Glomerular endothelial cell (primary cell): ENCODE data around the gene ZBTB9. TPM values are rescaled to one million over a fixed set of nuclear protein-coding genes. Genes with fewer than 3 reads are reported as not detected.
A peak's percentile ranks its signal among the peaks of the same experiment; 100 is the strongest.

ENCODE experiments used
- DNase-seq: peaks from one replicate; pipeline ENCODE4 v3.0.0-alpha.2; 2011; ENCODE audit warnings: low read depth, low spot score; ENCODE audit errors: extremely low read depth
- total RNA-seq: library from RNA; depleted of rRNA; stranded (reverse); fragments of >200 nt; gene quantifications from 2 replicates; pipeline ENCODE4 v1.2.3, GENCODE V29; 2015

ZBTB9 gene, protein sequence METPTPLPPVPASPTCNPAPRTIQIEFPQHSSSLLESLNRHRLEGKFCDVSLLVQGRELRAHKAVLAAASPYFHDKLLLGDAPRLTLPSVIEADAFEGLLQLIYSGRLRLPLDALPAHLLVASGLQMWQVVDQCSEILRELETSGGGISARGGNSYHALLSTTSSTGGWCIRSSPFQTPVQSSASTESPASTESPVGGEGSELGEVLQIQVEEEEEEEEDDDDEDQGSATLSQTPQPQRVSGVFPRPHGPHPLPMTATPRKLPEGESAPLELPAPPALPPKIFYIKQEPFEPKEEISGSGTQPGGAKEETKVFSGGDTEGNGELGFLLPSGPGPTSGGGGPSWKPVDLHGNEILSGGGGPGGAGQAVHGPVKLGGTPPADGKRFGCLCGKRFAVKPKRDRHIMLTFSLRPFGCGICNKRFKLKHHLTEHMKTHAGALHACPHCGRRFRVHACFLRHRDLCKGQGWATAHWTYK
- 3.7 and 7.2 TPM in 2 replicates for total RNA-seq

DNA sequence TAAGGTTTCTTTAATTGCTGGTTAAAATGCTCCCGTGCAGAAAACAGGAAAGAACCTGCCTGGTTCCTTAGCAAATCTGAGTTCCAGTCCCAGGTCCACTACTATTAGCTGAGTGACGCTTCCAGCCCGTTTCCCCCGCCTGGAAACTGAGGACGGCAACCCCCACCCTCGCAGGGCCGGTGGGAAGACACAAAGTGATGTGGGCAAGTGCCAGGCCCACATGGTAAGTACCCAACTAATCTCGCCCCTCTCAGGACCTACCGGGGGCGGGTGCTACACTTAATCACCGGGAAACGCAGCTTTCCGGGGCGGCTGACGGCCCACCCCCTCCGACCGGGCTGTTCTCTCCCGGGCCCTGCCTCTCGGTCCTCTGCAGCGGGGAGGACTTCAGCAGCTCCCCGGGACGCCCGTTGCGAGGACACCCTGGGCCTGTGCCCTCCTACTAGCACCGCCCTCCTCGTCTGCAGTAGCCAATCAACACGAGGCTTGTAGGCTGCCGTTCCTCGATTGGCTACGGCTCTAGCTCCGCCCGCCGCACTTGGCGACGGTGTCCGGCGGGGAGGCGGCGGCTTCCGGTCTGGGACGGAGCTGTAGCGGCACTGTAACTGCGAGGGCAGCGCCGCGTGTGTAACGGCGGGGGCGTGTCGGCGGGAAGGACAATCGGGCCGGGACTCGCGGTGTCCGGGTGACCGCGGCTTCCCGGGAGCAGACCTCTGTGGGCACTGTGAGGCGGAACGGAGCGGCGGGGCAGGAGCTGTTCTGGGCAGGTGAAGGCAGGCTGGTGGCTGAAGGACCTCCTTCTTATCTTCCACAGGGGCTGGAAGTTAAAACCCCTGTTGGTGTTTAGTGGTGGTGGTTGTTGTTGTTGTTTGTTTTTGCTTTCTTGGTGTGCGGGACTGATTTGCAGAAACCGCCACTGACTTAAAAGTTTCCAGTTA lies at the start of gene ZBTB9:
Gene ZBTB9 (plus strand): TSS at position 568 of the 938 bp plus-strand sequence. CDS start 525 bp downstream, outside the sequence.
- peak; percentile 45 for DNase-seq

DNA sequence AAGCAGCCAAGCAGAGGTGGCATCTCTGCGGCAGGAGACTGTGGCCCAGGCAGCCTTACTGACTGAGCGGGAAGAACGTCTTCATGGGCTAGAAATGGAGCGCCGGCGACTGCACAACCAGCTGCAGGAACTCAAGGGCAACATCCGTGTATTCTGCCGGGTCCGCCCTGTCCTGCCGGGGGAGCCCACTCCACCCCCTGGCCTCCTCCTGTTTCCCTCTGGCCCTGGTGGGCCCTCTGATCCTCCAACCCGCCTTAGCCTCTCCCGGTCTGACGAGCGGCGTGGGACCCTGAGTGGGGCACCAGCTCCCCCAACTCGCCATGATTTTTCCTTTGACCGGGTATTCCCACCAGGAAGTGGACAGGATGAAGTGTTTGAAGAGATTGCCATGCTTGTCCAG lies 49.5 kb upstream of the ZBTB9 start:
- DNase-seq = no peak

DNA sequence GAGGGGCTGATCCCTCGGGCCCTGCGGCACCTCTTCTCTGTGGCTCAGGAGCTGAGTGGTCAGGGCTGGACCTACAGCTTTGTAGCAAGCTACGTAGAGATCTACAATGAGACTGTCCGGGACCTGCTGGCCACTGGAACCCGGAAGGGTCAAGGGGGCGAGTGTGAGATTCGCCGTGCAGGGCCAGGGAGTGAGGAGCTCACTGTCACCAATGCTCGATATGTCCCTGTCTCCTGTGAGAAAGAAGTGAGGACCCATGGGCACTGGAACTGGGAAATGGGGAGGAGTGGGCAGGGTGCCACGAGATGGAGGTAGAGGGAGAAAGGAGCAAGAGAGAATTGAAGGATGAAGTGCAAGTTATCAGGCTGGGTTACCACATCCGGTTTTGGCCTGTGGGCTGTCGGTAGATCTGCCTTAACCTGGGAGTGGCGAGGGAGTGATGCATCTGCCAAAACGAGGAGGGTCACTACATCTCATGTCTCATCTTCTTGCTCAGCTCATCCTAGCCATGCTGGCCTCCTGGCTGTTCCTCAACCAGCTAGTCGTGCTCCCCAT lies 48.9 kb upstream of the ZBTB9 start:
- no peak for DNase-seq

DNA sequence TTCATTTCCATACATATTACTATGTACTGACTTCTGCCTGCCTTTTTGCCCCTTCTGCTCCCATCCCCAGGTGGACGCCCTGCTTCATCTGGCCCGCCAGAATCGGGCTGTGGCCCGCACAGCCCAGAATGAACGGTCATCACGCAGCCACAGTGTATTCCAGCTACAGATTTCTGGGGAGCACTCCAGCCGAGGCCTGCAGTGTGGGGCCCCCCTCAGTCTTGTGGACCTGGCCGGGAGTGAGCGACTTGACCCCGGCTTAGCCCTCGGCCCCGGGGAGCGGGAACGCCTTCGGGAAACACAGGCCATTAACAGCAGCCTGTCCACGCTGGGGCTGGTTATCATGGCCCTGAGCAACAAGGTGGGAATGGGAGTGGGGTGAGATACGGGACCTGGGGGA lies 48.2 kb upstream of the ZBTB9 start:
- DNase-seq = no peak

DNA sequence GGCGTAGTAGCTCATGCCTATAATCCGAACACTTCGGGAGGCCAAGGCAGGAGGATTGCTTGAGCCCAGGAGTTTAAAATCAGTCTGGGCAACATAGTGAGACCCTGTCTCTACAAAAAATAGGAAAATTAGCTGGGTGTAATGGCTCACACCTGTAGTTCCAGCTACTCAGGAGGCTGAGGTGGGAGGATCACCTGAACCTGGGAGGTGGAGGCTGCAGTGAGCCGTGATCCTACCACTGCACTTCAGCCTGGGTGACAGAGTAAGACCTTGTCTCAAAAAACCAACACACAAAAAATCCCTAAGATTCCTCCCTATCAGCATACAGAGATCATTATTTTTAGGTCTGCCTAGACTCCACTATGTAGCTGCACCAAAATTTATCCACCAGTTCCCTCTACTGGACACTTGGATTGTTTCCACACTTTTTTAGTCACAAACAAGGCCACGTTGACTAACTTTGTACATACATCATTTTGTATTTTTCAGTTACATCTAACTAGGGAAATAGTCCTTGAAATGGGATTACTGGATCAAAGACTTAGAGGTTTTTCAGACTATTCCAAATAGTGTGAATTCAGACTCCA lies 47.2 kb upstream of the ZBTB9 start:
- DNase-seq = no peak

DNA sequence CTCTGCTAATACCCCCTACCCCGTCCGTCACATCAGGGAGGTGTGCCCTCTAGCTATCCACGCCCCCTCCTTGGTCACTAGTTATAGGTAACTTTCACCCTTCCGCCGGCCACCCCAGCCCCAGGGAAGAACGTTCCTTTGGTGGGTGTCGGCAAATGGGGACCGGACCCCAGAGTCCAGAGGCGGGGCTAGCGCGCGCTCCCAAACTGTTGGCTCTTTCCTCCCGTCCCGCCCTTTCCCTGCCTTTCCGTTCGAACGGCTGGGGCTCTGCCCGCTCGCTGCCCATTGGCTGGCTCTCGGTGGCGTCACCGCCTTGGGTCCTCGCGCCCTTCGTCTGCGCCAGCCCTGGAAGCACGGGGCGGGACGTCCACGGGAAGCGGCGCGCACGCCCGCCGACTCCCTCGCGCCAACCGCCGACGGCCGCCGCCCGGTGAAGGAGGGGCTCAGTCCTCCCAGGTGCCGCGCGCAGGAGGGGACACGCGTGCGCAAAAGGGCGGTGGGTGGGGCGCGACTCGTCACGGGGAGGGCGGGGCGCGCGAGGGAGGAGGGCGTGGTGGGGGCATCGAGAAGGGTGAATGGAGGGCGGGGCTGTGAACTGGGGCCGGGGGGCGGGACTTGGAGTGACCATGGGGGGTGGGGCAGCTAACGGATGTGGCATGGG lies 44.2 kb upstream of the ZBTB9 start:
- DNase-seq = no peak

DNA sequence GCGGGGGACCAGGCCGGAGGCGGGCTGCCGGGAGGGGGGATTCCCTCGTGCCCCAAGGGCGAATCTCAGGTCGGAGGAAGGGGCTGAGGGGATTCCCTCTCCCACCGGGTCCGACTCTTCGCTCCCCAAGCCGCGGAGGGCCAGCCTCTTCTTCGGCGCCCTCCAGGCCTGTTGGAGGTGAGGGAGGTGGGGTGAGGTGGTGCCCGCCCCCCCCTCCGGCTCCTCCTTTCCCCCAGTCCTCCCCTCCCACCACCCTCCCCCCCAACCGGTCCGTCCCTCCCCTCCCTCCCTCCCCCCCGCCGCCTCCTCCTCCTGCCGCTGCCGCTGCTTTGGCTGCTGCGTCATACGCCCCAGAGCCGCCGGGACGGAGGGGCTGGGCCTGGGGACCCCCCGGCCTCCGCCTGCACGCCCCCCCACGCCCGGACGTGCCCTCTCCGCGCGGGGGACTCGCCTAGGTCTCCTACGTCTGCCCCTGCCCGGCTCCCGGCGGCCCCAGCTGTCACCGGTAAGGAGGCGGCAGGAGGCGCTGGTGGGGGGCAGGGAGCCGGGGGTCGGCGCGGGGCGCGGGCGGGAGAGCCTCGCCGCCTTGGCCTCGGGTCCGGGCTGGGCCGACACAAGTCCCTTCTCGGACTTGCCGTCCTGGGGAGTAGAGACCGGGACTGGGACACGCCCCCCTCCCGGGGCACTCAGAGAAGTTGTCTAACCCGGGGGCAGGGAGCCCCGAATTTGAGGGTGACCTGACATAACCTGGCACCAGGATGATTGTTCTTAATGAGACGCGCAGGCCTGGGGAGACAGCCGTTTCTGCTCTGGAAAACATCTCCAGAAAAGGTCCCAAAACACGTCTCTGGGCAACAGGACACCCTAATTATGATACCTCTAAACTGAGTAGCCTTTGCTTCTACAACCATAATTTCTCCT lies 43.4 kb upstream of the ZBTB9 start, which contains the start of gene PHF1:
Gene PHF1 (plus strand): TSS at position 304 of the 921 bp plus-strand sequence. CDS start 1,250 bp downstream, outside the sequence.
- DNase-seq = no peak

DNA sequence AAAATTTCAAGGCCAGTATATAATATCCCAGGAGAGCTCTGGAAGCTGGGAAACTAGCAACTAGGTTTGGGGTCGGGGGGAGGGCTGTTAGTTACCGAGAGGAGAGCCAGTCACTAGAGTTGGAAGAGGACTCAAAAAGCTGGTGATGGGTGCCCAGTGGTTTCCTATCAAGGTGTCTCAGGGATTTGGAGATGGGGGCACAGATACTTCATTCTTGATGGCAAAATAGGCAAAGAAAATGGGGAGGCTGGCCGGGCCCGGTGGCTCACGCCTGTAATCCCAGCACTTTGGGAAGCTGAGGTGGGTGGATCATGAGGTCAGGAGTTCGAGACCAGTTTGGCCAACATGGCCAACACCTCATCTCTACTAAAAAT lies 42.8 kb upstream of the ZBTB9 start:
- no peak for DNase-seq

DNA sequence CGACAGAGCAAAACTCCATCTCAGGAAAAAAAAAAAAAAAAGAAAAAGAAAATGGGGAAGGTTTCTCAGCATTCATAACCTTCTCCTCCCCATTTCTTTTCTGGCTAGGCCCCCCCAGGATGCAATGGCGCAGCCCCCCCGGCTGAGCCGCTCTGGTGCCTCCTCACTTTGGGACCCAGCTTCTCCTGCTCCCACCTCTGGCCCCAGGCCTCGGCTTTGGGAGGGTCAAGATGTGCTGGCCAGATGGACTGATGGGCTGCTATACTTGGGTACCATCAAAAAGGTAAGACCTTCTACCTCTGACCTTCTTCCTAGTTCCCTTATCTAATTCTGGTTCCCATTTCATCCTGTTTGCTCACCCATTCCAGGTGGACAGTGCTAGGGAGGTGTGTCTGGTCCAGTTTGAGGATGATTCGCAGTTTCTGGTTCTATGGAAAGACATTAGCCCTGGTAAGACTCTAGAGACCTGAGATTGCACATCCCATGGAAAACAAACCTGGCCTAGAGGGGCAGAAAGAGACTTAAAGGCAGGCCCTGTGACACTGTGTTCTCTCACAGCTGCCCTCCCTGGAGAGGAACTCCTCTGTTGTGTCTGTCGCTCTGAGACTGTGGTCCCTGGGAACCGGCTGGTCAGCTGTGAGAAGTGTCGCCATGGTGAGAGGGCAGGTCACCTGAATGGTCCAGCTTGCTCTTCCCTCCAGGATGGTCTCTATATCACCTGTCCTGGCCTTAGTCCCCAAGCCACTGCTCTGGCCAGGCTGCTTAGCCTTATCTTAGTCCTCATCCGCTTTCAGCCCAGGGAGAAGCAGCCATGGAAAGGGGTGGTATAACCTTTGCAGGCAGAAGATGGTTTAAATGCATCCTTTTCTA lies 42.0 kb upstream of the ZBTB9 start:
- no peak for DNase-seq

DNA sequence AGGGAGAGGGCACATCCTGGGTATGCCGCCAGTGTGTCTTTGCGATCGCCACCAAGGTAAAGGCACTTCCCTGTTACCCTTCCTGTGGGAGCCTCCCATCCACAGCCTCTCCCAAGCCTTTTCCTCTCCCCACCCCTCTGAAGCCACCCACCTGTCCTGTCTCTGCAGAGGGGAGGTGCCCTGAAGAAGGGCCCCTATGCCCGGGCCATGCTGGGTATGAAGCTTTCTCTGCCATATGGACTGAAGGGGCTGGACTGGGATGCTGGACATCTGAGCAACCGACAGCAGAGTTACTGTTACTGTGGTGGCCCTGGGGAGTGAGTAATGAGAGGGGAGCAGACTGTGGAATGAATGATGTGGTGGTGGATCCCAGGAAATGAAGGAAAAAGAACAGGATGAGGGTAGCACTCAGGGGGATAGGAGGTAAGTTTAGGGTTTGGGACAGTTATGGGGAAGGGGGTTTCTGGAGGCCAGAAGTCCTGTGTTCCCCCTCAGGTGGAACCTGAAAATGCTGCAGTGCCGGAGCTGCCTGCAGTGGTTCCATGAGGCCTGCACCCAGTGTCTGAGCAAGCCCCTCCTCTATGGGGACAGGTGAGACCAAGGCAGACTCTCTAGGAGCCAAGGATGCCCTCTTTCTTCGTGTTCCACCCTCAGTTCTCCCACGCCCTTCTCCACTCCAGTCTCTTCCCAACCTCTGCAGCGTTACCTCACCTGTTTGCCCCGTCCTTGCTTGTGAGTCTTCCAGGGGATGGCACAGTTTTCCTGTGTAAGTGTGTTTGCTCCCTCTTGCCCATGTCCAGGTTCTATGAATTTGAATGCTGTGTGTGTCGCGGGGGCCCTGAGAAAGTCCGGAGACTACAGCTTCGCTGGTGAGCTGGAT lies 40.9 kb upstream of the ZBTB9 start:
- DNase-seq = no peak

DNA sequence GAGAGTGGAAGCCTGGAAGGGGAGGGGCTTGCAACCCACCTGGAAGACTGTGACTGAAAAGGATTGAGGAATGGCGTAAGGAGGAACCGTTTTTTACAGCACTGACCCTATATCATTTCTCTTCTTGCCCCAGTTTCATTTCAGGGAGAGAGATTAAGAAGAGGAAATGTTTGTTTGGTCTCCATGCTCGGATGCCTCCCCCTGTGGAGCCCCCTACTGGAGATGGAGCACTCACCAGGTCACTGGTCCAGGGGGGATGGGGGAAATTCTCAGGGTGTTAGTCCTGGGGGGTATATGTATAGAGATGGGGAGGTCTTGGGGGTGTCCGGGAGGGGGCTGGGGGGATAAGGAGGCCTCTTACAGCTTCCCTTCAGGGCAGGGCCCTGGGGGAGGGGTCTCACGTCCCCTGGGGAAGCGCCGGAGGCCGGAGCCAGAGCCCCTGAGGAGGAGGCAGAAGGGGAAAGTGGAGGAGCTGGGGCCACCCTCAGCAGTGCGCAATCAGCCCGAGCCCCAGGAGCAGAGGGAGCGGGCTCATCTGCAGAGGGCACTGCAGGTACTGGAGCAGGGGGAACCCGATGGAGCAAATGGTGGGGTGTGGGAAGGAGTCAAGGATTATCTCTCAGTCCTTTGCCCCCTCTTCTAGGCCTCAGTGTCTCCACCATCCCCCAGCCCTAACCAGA lies 39.6 kb upstream of the ZBTB9 start:
- no peak for DNase-seq

DNA sequence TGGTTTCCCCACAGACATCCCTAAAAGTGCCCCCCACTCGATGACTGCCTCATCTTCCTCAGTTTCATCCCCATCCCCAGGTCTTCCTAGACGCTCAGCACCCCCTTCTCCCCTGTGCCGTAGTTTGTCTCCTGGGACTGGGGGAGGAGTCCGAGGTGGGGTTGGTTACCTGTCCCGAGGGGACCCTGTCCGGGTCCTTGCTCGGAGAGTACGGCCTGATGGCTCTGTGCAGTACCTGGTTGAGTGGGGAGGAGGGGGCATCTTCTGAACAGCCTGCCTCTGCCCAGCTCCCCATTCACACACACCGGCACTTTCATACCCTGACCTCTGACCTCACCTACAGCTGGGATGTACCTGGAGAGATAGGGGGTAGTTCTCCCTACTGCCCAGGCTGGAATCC lies 38.5 kb upstream of the ZBTB9 start:
- DNase-seq = no peak

DNA sequence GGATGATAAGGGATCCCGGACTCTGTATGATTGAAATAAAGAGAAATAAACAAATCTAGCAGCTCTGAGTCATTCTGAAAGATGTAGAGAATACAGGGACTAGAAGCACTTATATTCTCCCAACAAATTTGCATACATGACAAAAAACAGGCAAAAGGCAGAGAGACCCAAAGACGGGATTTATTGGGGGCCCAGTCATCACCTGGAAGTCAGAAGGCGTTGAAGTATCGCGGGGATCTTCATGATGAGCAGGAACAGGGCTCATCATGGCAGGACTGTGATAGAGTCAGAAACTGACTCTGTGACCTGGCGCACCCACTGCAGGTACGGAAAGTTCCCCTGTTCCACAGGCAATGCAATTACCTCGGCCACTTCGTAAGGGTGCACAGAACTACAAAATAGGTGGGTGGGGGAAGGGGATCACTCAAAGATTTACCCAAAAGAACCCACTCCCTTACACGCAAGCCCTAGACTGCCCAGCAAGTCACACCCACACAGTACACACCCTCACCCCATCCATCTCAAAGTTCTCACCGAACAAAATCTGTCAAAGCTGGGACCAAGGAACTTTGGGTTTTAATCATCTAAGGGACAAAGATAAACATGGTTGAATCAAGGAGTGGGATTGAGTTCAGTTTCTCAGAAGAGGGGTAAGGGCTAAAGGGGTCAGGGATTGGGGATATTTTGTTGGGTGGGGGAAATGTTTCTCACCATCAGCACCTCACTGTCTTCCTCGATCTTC lies 37.8 kb upstream of the ZBTB9 start:
- no peak for DNase-seq

DNA sequence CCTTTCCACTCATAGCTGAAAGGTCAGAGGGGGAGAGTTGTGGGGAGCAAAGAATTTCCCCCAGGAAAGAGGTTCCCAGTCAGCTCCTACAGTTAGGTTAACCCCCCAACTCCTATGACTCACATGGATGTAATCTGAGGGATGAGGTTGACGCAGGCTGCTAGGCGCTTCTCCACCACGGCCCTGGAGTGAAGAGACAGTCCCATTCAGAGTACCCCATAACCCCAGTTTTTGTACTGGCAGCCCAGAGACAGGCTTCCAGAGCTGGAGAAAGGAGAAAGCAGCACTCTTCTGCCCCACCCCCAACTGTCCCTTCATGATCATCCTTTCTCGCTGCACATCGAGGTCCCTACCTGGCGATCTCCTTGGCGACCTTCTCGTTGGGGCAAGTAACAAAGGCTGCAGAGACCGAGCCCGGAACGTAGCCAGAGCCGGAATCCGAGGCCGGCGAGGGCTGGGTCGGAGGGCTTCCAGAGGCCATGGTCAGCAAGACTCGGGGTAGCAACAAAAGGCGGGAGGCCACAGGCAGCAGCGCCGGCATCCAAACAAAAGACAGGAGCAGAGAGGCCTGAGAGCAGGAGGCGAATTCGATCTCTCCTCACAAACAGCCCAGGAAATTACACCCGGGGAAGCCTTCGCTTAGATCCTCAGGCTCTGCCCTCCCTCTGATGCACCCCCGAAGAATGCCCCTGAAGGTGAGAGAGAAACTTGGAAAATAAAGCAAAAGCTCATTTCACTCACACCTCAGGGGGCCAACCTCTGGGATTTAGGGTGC lies 37.1 kb upstream of the ZBTB9 start:
- no peak for DNase-seq
